Transverse colon (tissue), 3 donors: ENCODE measurements around the gene PCDHB12.

Source experiments
- POLR2A ChIP-seq: fragments of 450-650 bp; IDR thresholded peaks from one replicate; pipeline ENCODE4 v1.6.1; 2016; ENCODE audit warnings: antibody characterized with exemption, mild to moderate bottlenecking, moderate library complexity
- TF ChIP-seq, protein P1 (sequence below), 5 experiments: fragments of 200-600 bp in 3 of 5; fragments of 450-650 bp in 2 of 5; sonication (generic) in 3 of 5; IDR thresholded peaks; 1 replicate in 2 of 5; 2 replicates in 3 of 5; pipeline ENCODE4 v1.5.1; 2016 to 2017; ENCODE audit warnings: antibody characterized with exemption in 5 of 5, inconsistent platforms in 3 of 5, mild to moderate bottlenecking in 2 of 5, moderate library complexity in 1 of 5

DNA sequence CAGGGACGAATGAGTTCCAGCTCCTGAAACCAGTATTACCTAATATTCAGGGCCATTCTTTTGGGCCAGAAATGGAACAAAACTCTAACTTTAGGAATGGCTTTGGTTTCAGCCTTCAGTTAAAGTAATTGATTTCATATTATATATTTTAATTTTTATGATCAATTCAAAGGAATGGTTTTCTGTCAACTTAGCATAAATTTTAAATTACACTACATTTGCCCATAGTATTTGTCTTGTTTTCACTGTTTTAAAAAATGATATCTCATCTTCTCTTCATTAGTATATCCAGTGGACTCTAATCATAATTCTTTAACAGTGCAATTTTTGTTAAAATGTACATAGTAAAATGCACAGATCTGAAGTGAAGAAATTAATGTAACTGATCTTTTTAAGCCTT is 28.2 kb upstream of the PCDHB12 start:
- TF ChIP-seq POLR2A: no peak
- TF ChIP-seq, protein P1, sequence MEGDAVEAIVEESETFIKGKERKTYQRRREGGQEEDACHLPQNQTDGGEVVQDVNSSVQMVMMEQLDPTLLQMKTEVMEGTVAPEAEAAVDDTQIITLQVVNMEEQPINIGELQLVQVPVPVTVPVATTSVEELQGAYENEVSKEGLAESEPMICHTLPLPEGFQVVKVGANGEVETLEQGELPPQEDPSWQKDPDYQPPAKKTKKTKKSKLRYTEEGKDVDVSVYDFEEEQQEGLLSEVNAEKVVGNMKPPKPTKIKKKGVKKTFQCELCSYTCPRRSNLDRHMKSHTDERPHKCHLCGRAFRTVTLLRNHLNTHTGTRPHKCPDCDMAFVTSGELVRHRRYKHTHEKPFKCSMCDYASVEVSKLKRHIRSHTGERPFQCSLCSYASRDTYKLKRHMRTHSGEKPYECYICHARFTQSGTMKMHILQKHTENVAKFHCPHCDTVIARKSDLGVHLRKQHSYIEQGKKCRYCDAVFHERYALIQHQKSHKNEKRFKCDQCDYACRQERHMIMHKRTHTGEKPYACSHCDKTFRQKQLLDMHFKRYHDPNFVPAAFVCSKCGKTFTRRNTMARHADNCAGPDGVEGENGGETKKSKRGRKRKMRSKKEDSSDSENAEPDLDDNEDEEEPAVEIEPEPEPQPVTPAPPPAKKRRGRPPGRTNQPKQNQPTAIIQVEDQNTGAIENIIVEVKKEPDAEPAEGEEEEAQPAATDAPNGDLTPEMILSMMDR (IDR thresholded peaks at IDR 0.05): no peak
